ENCODE data around the gene FHAD1.

The FHAD1 gene

DNA sequence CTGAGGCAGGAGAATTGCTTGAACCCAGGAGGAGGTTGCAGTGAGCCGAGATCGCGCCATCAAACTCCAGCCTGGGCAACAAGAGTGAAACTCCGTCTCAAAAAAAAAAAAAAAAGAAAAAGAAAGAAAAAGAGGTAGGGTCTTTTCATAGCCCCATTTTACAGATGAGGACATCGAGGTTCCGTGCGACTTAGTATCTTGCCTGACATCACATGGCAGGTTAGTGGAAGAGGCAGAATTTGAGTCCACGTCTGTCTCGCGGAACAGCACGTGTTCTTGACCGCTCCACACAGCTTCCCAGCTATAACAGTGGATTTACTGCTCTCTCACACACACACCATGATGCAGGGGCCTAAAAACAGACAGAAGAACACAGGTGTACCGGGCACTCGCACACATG is 192.3 kb downstream of the FHAD1 start:
- no peak for DNase-seq (ENCODE audit: low spot score)

DNA sequence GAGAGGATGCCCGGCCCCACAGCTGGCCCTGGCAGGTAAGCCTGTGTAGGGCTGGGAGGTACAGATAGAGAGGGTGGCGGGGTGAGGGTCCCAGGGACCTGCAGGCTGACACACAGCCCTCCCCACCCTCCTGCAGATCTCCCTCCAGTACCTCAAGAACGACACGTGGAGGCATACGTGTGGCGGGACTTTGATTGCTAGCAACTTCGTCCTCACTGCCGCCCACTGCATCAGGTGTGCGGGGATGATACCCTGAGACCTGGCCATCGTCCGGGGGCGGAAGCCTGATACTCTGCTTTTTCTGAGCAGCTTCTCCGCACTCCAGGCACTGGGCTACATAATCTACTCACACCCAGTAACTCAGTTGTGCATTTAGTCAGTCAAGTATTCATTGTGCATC is 193.3 kb downstream of the FHAD1 start:
- no peak for DNase-seq (ENCODE audit: low spot score)

DNA sequence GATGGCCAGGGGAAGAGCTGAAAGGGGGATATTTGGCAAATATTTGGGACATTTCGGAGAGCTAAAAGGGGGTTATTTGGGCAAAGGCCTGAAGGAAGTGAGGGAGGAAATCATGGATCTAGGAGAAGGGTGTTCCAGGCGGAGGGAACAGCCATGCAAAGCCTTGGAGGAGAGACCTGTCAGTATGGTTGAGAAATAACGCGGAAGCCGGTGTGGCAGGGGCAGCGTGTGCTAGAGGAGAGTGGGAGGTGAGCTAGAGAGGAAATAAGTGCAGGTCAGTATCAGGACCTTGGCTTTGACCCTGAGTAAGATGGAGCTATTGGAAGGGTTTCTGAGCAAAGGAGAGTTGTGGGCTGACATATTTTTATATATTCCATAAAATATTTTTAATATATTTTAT is 194.2 kb downstream of the FHAD1 start:
- DNase-seq (ENCODE audit: low spot score) = no peak

DNA sequence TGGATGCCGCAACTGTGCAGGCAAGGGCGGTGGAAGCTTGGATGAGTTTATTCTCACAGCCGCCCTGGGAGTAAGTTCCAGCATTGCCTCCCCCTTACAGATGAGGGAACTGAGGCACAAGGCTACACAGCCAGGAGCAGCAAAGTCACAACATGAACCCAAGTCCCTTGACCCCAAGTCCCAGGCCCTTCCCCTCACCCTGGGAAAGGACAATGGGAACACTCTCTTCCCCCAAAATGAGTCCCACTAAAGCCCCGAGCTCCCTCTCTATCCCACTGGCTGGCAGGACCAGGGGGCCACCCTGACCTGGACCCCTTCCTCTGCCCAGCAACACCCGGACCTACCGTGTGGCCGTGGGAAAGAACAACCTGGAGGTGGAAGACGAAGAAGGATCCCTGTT is 195.1 kb downstream of the FHAD1 start:
- no peak for DNase-seq (ENCODE audit: low spot score)

DNA sequence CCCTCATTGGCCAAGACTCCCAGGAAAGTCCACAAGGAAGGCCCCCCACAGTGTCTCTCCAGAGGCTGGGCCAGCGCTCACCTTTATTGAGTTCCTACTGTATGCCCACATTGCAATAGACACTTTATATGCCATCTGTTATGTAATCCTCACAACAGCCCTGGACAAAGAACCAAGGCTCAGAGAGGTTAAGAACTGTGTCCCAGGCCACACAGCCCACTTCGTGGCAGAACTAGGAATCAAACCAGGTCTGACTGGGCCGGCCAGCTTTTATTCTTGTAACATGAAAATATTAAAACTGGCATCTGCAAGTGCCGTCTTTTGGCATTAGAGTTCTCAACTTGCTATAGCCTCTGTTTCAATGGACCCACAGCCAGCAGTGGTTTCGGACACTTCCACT is 195.7 kb downstream of the FHAD1 start:
- DNase-seq (ENCODE audit: low spot score) = no peak

DNA sequence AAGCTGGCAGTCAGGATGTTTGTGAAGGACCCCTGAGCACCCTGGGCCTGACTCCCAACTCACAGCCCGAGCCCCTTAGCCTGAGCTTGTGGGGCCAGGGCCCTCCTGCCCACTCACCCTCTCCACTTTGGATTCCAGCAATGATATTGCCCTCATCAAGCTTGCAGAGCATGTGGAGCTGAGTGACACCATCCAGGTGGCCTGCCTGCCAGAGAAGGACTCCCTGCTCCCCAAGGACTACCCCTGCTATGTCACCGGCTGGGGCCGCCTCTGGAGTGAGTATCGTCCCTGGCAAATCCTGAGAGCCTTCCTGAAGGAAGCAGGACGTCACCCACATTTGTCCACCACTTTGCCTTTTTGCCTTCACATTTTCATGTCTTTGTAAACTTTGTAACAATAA is 196.3 kb downstream of the FHAD1 start:
- DNase-seq (ENCODE audit: low spot score) = no peak

DNA sequence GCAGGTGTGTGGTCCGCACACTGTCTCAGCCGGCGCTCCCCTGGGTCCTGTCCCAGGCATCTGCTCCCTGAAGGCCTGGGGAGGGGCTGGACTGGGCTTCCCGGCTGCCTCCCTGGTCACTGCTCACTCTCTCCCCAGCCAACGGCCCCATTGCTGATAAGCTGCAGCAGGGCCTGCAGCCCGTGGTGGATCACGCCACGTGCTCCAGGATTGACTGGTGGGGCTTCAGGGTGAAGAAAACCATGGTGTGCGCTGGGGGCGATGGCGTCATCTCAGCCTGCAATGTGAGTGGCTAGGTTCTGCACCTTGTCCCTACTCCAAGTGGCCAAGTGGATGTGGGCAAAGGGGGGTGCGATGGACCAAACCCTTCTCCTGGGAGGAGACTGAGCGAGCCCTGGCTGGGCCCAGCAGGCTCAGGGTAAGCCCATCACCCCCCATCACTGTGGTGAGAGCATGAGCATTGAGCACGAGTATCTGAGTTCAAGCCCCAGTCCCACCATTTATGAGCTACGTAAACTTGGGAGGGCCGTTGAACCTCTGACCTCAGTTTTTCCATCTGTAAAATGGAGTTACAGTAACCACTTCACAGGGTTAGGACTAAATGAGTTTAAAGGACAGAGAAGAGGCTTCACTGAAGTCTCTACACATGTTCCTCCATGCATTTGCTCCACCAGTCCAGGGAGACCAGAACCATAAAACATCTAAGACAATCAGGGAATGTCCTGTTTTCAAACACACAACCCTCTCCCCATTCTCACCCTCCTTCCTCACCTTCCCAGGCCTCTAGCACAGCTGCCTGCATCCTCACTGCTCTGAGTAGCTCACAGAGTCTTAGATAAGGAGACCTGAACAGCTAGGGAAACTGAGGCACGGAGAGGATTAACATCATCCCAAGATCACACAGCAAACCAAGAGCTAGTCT is 197.7 kb downstream of the FHAD1 start:
- no peak for DNase-seq (ENCODE audit: low spot score)

DNA sequence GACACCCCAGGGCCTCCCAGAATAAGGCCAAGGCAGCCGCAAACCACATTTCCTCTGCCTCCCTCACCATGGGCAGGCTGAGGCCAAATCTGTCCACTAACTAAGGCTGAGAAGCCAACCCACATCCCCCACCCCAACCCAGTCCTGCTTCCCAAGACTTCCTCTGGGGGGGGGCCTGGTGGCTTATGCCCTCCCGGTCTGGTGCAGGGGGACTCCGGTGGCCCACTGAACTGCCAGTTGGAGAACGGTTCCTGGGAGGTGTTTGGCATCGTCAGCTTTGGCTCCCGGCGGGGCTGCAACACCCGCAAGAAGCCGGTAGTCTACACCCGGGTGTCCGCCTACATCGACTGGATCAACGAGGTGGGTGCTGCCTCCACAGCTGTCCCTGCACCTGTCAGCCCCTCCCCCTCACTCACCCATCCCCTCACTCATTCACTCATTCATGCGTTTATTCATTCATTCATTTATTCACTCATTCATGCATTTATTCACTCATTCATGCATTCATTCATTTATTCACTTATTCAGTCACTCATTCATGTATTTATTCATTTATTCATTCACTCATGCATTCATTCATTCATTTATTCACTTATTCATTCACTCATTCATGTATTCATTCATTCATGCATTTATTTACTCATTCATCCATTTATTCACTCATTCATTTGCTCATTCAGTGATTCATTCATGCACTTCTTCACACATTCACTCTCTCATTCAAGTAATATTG is 198.5 kb downstream of the FHAD1 start:
- DNase-seq (ENCODE audit: low spot score) = no peak

DNA sequence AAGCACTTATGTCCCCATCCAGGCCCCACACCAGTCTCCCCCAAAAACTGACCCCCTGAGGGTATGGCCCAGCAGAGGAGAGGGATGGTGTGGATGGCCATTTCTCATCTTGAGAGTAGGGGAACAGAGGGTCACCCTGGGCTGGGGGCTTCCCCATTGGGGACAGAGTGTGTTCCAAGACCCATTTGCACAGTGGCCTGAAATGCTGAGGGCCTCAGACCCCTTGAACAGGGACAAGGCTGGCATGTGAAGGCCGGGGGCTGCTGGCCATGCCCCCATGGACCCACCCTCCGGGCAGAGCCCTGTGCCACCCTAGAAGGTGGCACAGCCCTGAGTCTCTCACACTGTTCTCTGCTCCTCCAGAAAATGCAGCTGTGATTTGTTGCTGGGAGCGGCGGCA is 199.2 kb downstream of the FHAD1 start:
- DNase-seq (ENCODE audit: low spot score) = no peak
